ENCODE measurements around the gene PLAAT1. TPM values are rescaled to one million over a fixed set of nuclear protein-coding genes. Genes with fewer than 3 reads are reported as not detected.
A peak's percentile ranks its signal among the peaks of the same experiment; 100 is the strongest.

PLAAT1 gene
- total RNA-seq, 1 donor from 2014 or later, result 4.2 TPM

- DNase-seq (ENCODE audit: missing footprints) (no peak), ATAC-seq (no peak)
- intact Hi-C loops (cut with DNase I), result loop anchor here (5.0 kb wide), 1 partner anchor 69 kb away; no protein-coding TSS in a partner anchor
Measured at GRCh38 chr3:193243571-193243970, 2.5 kb downstream of the PLAAT1 start.

GRCh38 chr3:193248848-193249468, 7.9 kb downstream of the PLAAT1 start:
- intact Hi-C loops (cut with DNase I), result no loop called here
- DNase-seq (ENCODE audit: missing footprints) (no peak), ATAC-seq (no peak)

GRCh38 chr3:193250492-193250891, 9.5 kb downstream of the PLAAT1 start:
- no peak for ATAC-seq
- DNase-seq (ENCODE audit: missing footprints), result no peak
- intact Hi-C loops (cut with DNase I), result no loop called here

GRCh38 chr3:193253986-193254660, 13.1 kb downstream of the PLAAT1 start:
- intact Hi-C loops (cut with DNase I), result no loop called here
- no peak for ATAC-seq
- no peak for DNase-seq (ENCODE audit: missing footprints)

- DNase-seq (ENCODE audit: missing footprints) (no peak), ATAC-seq (peak; percentile 52)
- intact Hi-C loops (cut with DNase I), result no loop called here
Measured at GRCh38 chr3:193261970-193262369, 20.9 kb downstream of the PLAAT1 start.

GRCh38 chr3:193262707-193263106, 21.7 kb downstream of the PLAAT1 start:
- DNase-seq (ENCODE audit: missing footprints) (no peak), ATAC-seq (no peak)
- intact Hi-C loops (cut with DNase I), result no loop called here

- no peak for DNase-seq (ENCODE audit: missing footprints)
- ATAC-seq, result no peak
- intact Hi-C loops (cut with DNase I), result loop anchor here (10.0 kb wide), 1 partner anchor 175 kb away; no protein-coding TSS in a partner anchor
Measured at GRCh38 chr3:193269343-193270028, 28.5 kb downstream of the PLAAT1 start.

GRCh38 chr3:193270451-193270850, 29.4 kb downstream of the PLAAT1 start:
- DNase-seq (ENCODE audit: missing footprints), result no peak
- intact Hi-C loops (cut with DNase I), result loop anchor here (10.0 kb wide), 1 partner anchor 174 kb away; no protein-coding TSS in a partner anchor
- no peak for ATAC-seq

GRCh38 chr3:193271101-193271840, 30.2 kb downstream of the PLAAT1 start:
- DNase-seq (ENCODE audit: missing footprints) (no peak), ATAC-seq (no peak)
- intact Hi-C loops (cut with DNase I), result loop anchor here (10.0 kb wide), 1 partner anchor 174 kb away; no protein-coding TSS in a partner anchor

GRCh38 chr3:193292386-193292785, 51.4 kb downstream of the PLAAT1 start:
- intact Hi-C loops (cut with DNase I), result no loop called here
- DNase-seq (ENCODE audit: missing footprints) (no peak), ATAC-seq (no peak)

GRCh38 chr3:193295985-193296384, 55.0 kb downstream of the PLAAT1 start:
- ATAC-seq (no peak), DNase-seq (ENCODE audit: missing footprints) (no peak)
- intact Hi-C loops (cut with DNase I), result no loop called here

GRCh38 chr3:193297421-193297820, 56.4 kb downstream of the PLAAT1 start:
- ATAC-seq (no peak), DNase-seq (ENCODE audit: missing footprints) (no peak)
- intact Hi-C loops (cut with DNase I), result no loop called here

- intact Hi-C loops (cut with DNase I), result no loop called here
- DNase-seq (ENCODE audit: missing footprints) (no peak), ATAC-seq (no peak)
Measured at GRCh38 chr3:193301433-193301832, 60.4 kb downstream of the PLAAT1 start.

GRCh38 chr3:193305356-193305755, 64.3 kb downstream of the PLAAT1 start:
- intact Hi-C loops (cut with DNase I), result no loop called here
- DNase-seq (ENCODE audit: missing footprints) (no peak), ATAC-seq (no peak)

- intact Hi-C loops (cut with DNase I), result loop anchor here (5.0 kb wide), 1 partner anchor 69 kb away; the partner anchor contains the start of gene PLAAT1
- ATAC-seq (peak; percentile 81), DNase-seq (ENCODE audit: missing footprints) (no peak)
Measured at GRCh38 chr3:193310914-193311723, 70.1 kb downstream of the PLAAT1 start.

GRCh38 chr3:193313061-193313958, 72.3 kb downstream of the PLAAT1 start:
- DNase-seq (ENCODE audit: missing footprints) (no peak), ATAC-seq (no peak)
- intact Hi-C loops (cut with DNase I), result loop anchor here (5.0 kb wide), 1 partner anchor 71 kb away; the partner anchor contains the start of gene PLAAT1

GRCh38 chr3:193314161-193314560, 73.1 kb downstream of the PLAAT1 start:
- DNase-seq (ENCODE audit: missing footprints) (no peak), ATAC-seq (no peak)
- intact Hi-C loops (cut with DNase I), result loop anchor here (5.0 kb wide), 1 partner anchor 72 kb away; the partner anchor contains the start of gene PLAAT1

Data from Right ventricle myocardium inferior (tissue), 1 donor.